Activated CD8-positive, alpha-beta T cell treated with anti-CD3 and anti-CD28 coated beads for 36 hours (primary cell): ENCODE measurements around the gene RBM38. TPM values are rescaled to one million over a fixed set of nuclear protein-coding genes. Genes with fewer than 3 reads are reported as not detected.
A peak's percentile ranks its signal among the peaks of the same experiment; 100 is the strongest.

Source experiments
- ATAC-seq: fragments of 200-7000 bp; cut with Tn5 transposase; one replicate; pipeline ENCODE4 v1.10.0; 2021; ENCODE audit warnings: mild to moderate bottlenecking, moderate library complexity
- CTCF ChIA-PET: fragments of 350-600 bp; sonication (Branson Sonifier 250); formaldehyde crosslinking; loops from one replicate; lab custom pipeline; 2021; ENCODE audit warnings: antibody characterized with exemption; lab: Charles Lee
- POLR2A ChIA-PET: fragments of 350-600 bp; sonication (Branson Sonifier 250); formaldehyde crosslinking; loops from one replicate; lab custom pipeline; 2021; ENCODE audit warnings: antibody characterized with exemption; lab: Charles Lee
- DNase-seq: peaks from one replicate; pipeline ENCODE4 v3.0.0-alpha.2; 2020
- H3K27ac Mint-ChIP-seq: one replicate; pipeline ENCODE4 v1.8.0; 2021; ENCODE audit warnings: mild to moderate bottlenecking, mixed read lengths
- H3K27me3 Mint-ChIP-seq: one replicate; pipeline ENCODE4 v1.8.0; 2021; ENCODE audit warnings: mixed read lengths
- H3K36me3 Mint-ChIP-seq: one replicate; pipeline ENCODE4 v1.8.0; 2021; ENCODE audit warnings: low read depth, mixed read lengths
- H3K4me1 Mint-ChIP-seq: one replicate; pipeline ENCODE4 v1.8.0; 2021; ENCODE audit warnings: low read depth, mixed read lengths
- H3K4me3 Mint-ChIP-seq: one replicate; pipeline ENCODE4 v1.8.0; 2021; ENCODE audit warnings: mild to moderate bottlenecking, moderate library complexity, mixed read lengths
- H3K9me3 Mint-ChIP-seq: one replicate; pipeline ENCODE4 v1.8.0; 2021; ENCODE audit warnings: mixed read lengths
- CTCF ChIP-seq: fragments of 200-600 bp; IDR thresholded peaks from one replicate; pipeline ENCODE4 v1.8.0; 2022; ENCODE audit warnings: antibody characterized with exemption, mild to moderate bottlenecking
- intact Hi-C: fragments of 100-400 bp; cut with micrococcal nuclease; formaldehyde crosslinking; loops from one replicate; pipeline ENCODE4 v1.10.0; 2022
- total RNA-seq, 2 experiments: library from RNA; stranded (reverse); gene quantifications; one replicate each; pipeline ENCODE4 v1.2.3, GENCODE V29; 2021

The RBM38 gene
- total RNA-seq, 2 experiments from 2014 or later: 114 to 116 TPM

GRCh38 chr20:57449398-57450354 is 58.5 kb downstream of the RBM38 start:
- ChIA-PET POLR2A (interaction anchor here (1.3 kb wide), 1 partner anchor 57 kb away, joined by 5 read pairs; no protein-coding TSS in a partner anchor), CTCF (no interaction called here)
- ATAC-seq (no peak), DNase-seq (no peak)
- peaks cover 5% of the 10 kb centered on the region for H3K36me3 Mint-ChIP-seq
- peaks cover 6% of the 10 kb centered on the region for H3K9me3 Mint-ChIP-seq
- TF ChIP-seq CTCF: no peak
- peaks cover 31% of the 10 kb centered on the region for H3K4me1 Mint-ChIP-seq
- H3K27me3 Mint-ChIP-seq: no peaks in the 10 kb centered on the region
- no peak overlapping the region for H3K4me3 Mint-ChIP-seq
- intact Hi-C loops: no loop called here
- H3K27ac Mint-ChIP-seq: no peak overlapping the region

- ChIA-PET CTCF (no interaction called here), POLR2A (interaction anchor here (0.8 kb wide), 1 partner anchor 15 kb away, joined by 3 read pairs; no protein-coding TSS in a partner anchor)
- no peak for TF ChIP-seq CTCF
- no peak overlapping the region for H3K4me3 Mint-ChIP-seq
- DNase-seq (peak; percentile 28), ATAC-seq (peak; percentile 48)
- H3K9me3 Mint-ChIP-seq: peaks cover 6% of the 10 kb centered on the region
- peaks cover 5% of the 10 kb centered on the region for H3K36me3 Mint-ChIP-seq
- peaks cover 31% of the 10 kb centered on the region for H3K4me1 Mint-ChIP-seq
- intact Hi-C loops: no loop called here
- no peak overlapping the region for H3K27ac Mint-ChIP-seq
- H3K27me3 Mint-ChIP-seq: no peaks in the 10 kb centered on the region
Measured at GRCh38 chr20:57450419-57450818, 59.2 kb downstream of the RBM38 start.

- H3K4me1 Mint-ChIP-seq: peaks cover 31% of the 10 kb centered on the region
- intact Hi-C loops: no loop called here
- POLR2A ChIA-PET: interaction anchor here (0.8 kb wide), 1 partner anchor 16 kb away, joined by 3 read pairs; no protein-coding TSS in a partner anchor
- H3K27me3 Mint-ChIP-seq: no peaks in the 10 kb centered on the region
- H3K4me3 Mint-ChIP-seq: no peak overlapping the region
- TF ChIP-seq CTCF: no peak
- ATAC-seq (no peak), DNase-seq (no peak)
- H3K9me3 Mint-ChIP-seq: peaks cover 4% of the 10 kb centered on the region
- CTCF ChIA-PET: no interaction called here
- H3K36me3 Mint-ChIP-seq: peaks cover 5% of the 10 kb centered on the region
- no peak overlapping the region for H3K27ac Mint-ChIP-seq
Measured at GRCh38 chr20:57450931-57451330, 59.7 kb downstream of the RBM38 start.

GRCh38 chr20:57451431-57451794 is 60.2 kb downstream of the RBM38 start:
- Mint-ChIP-seq H3K4me1 (peaks cover 31% of the 10 kb centered on the region), H3K9me3 (peaks cover 4% of the 10 kb centered on the region), H3K4me3 (no peak overlapping the region), H3K27ac (peak overlapping the region; percentile 62), H3K27me3 (no peaks in the 10 kb centered on the region), H3K36me3 (peaks cover 5% of the 10 kb centered on the region)
- ATAC-seq (no peak), DNase-seq (no peak)
- intact Hi-C loops: no loop called here
- ChIA-PET POLR2A (no interaction called here), CTCF (no interaction called here)
- no peak for TF ChIP-seq CTCF
